Esophagus squamous epithelium (tissue), 4 donors: ENCODE measurements around the gene FOXK2.

Experiments
- CTCF ChIP-seq, 6 experiments: fragments of 450-650 bp in 4 of 6; fragments of 200-600 bp in 2 of 6; sonication (generic) in 2 of 6; IDR thresholded peaks; one replicate each; pipeline ENCODE4 v1.5.1; 2016 to 2019; ENCODE audit warnings: antibody characterized with exemption in 6 of 6, mild to moderate bottlenecking in 4 of 6, moderate library complexity in 4 of 6
- POLR2A ChIP-seq, 4 donors: fragments of 450-650 bp; IDR thresholded peaks; one replicate each; pipeline ENCODE4 v1.6.1; 2017; ENCODE audit warnings: antibody characterized with exemption in 4 of 4, mild to moderate bottlenecking in 4 of 4, moderate library complexity in 3 of 4

GRCh38 chr17:82566129-82566960, 46.8 kb downstream of the FOXK2 start:
- TF ChIP-seq CTCF (IDR thresholded peaks at IDR 0.05): no peak
- no peak for TF ChIP-seq POLR2A (IDR thresholded peaks at IDR 0.05)
